B cell (primary cell): Measurements from ENCODE around the gene HSPBAP1.

Experiments
- CTCF ChIP-seq: fragments of 200-600 bp; IDR thresholded peaks from one replicate; pipeline ENCODE4 v1.8.0; 2022; ENCODE audit warnings: antibody characterized with exemption, mild to moderate bottlenecking
- EZH2 ChIP-seq: IDR thresholded peaks from 2 replicates; pipeline ENCODE4 v1.6.1; 2012; ENCODE audit warnings: borderline replicate concordance, low read depth, mild to moderate bottlenecking, moderate library complexity, low read length; ENCODE audit not compliant: insufficient read depth, poor library complexity, severe bottlenecking

- no peak for TF ChIP-seq CTCF
- TF ChIP-seq EZH2: no peak
Measured at GRCh38 chr3:122700193-122700592, 93.4 kb downstream of the HSPBAP1 start.
